Esophagus muscularis mucosa (tissue), 3 donors: ENCODE measurements around the gene KCNQ1.

Experiments used
- POLR2A ChIP-seq: fragments of 450-650 bp; IDR thresholded peaks from one replicate; pipeline ENCODE4 v1.6.1; 2017; ENCODE audit warnings: antibody characterized with exemption, moderate library complexity, mild to moderate bottlenecking, low read depth
- POLR2AphosphoS5 ChIP-seq, 2 donors: sonication (generic); formaldehyde crosslinking; IDR thresholded peaks; one replicate each; pipeline ENCODE4 v1.6.1; 2017; ENCODE audit warnings: antibody characterized with exemption in 2 of 2
- TF ChIP-seq, protein P1 (sequence below), 3 experiments: fragments of 200-600 bp in 2 of 3; fragments of 450-650 bp in 1 of 3; sonication (generic) in 2 of 3; IDR thresholded peaks; one replicate each; pipeline ENCODE4 v1.5.1; 2017 to 2019; ENCODE audit warnings: antibody characterized with exemption in 3 of 3, mild to moderate bottlenecking in 2 of 3, moderate library complexity in 1 of 3

DNA sequence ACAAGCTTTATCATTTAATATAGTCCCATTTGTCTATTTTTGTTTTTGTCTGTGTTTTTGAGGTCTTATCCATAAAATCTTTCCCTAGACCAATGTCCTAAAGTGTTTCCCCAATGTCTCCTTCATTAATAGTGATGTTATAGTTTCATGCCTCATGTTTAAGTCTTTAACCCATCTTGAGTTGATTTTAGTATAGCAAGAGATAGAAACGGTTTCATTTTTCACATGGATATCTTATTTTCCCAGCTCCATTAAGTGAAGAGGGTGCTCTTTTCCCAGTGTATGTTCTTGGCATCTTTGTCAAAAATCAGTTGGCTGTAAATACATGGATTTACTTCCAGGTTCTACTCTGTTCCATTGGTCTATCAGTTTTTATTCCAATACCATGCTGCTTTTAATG, 196.8 kb downstream of the KCNQ1 start:
- no peak for TF ChIP-seq POLR2AphosphoS5 (IDR thresholded peaks at IDR 0.05)
- TF ChIP-seq POLR2A = no peak
- TF ChIP-seq, protein P1, sequence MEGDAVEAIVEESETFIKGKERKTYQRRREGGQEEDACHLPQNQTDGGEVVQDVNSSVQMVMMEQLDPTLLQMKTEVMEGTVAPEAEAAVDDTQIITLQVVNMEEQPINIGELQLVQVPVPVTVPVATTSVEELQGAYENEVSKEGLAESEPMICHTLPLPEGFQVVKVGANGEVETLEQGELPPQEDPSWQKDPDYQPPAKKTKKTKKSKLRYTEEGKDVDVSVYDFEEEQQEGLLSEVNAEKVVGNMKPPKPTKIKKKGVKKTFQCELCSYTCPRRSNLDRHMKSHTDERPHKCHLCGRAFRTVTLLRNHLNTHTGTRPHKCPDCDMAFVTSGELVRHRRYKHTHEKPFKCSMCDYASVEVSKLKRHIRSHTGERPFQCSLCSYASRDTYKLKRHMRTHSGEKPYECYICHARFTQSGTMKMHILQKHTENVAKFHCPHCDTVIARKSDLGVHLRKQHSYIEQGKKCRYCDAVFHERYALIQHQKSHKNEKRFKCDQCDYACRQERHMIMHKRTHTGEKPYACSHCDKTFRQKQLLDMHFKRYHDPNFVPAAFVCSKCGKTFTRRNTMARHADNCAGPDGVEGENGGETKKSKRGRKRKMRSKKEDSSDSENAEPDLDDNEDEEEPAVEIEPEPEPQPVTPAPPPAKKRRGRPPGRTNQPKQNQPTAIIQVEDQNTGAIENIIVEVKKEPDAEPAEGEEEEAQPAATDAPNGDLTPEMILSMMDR (IDR thresholded peaks at IDR 0.05) = no peak
